Hepatic stellate cell (primary cell): ENCODE measurements around the gene RREB1.

ENCODE experiments used
- DNase-seq: peaks from one replicate; pipeline ENCODE4 v3.0.0; 2011; ENCODE audit warnings: low spot score

RREB1 gene

DNA sequence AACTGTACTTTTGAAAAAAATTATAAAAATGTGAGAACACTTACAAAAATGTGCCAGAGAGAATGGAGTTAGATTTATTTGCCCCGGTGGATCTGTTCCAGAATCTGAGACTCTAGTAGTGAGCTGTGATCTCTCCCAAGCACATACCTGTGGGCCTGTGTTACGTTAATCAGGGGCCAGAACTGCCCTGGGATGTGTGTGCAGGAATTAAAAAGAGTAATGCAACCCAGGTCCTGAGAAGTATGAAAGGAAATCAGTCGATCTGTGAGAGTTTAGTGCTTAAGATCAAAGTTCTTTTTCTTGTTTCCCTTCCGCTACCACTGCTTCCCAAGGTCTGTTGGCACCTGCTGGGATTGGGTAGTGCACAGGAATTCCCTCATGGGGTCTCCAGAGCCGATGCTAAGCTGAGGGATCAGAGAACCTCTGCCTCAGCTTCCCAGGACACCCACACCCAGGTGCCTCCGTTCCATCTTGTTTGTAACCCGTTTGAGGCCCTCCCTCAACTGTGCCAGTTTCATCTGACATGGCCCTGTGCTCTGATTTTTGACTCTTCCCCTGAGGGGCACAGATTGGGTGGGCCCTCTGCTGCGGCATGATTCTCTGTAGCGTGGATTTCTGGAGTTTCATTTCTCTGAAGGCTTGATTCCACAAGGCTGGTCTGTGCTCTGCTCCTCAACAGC, 87.7 kb downstream of the RREB1 start:
- DNase-seq = no peak

- no peak for DNase-seq
Observed at GRCh38 chr6:7196019-7196402, 88.2 kb downstream of the RREB1 start.

DNA sequence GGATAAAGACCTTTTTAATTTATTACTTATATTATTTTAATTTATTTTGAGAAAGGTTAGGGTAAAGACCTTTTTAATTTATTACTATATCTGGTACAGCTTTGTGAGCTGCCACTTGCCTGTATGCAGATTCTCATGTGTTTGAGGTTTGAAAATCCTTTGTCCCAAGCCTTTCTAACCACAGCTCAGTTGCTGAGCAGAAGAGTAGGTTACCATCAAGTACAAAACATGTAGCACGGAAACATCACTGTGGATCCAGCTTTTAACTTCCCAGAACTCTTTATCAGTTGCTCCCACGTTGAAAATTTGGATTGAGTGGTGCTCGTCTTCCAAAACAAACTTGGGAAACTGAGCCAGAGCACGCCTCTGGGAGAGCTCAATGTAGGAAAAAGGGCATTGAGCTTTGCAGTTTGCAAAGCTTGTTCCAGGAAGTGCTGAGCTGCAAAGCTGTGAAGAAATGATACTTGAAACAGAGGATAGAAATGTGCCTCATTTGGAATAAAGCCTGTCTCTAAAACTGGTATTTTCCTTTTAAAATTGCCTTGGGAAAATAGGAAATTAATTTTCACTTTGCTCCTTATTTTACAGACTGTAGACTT, 89.0 kb downstream of the RREB1 start:
- no peak for DNase-seq

GRCh38 chr6:7197747-7198146, 90.0 kb downstream of the RREB1 start:
- no peak for DNase-seq

DNA sequence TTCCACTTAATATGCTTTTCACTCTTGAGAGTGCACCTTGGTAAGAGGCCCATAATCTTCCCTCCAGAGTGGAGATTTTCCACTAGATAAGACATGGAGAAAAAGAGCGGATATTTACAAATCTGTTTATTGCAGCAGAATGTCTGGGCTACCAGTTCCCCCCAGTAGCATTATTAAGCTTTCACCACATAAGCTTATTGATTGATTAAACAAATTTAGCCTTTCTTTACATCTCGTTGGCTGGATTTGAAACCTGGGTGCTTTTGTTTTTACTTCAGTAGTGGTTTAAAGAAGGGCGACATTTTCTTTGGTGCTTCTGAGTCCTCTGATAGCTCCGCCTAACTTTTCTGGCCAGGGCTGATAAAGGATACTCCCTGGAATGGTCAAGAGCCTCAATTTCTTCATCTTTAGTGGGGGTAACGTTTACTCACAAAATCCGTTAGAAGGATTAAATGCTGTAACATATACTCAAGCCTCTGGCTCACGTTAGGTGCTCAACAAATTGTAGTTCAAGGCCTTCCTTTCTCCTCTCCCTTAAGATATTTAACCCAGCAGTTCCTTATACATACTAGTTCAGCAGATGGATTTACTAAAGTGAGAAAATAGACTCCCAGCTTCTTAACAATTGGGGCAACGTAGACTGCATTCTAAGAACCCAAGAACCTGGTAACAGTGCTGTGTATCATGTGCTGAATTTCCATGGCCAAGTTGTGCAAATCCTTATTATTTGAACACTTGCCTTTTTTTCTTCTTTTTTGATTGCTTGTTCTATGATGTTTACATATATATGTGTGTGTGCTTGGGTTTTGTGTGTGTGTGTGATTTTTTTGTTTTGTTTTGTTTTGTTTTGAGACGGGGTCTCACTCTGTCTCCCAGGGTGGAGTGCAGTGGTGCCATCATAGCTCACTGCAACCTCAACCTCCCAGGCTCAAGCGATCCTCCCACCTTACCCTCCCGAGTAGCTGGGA, 91.4 kb downstream of the RREB1 start:
- DNase-seq = no peak

DNA sequence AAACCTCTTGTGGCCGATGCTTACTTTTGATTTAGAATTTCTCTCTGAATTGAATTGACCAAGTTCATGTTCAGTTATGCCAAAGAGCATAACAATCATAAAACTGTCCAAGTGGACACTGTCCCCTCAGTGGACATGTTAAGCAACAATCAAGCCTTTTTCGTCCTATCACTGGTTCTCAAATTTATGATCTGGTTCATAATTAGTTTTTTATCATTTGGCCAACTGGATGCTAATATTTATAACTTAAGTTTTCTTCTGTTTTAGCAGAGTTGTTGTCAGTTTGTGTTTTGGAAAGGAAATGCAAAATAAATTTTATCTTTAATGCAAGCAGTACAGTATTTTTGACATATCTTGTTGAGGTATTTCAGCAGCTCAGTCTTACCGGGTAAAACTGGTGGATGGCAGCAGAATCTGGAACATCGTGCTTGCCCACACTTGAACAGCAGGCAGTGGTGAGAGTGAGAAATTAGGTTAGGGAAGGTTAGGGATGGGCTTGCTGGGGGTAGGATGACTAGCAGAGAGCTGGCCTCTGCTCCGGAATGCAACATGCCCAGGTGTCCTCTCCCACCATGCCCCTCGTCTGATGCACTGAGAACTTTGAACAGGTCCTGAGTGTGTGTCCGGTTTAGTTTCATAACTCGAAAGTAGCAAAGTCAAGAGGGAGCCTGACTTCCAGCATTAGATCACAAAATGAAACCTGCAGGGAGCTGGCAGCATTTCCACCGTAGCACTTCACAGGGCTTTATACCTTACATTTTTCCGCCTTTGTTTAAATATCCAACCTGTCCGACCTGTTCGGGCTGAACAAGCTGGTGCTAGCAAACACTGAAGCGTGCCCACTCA, 93.1 kb downstream of the RREB1 start:
- no peak for DNase-seq

DNA sequence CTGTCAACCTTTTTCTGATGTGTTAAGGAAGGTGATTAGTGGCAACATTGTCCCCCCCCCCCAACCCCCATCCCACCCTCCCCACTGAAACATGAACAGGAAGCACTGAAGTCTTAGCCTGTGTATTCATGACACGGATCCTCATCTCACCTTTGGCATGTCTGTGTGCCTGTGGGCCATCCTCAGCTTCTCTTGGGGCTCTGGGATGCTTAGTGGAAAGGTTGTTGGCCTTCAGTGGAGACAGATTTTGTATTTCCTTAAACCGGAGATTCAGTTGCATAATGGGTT, 93.6 kb downstream of the RREB1 start:
- DNase-seq = no peak

- DNase-seq = no peak
Observed at GRCh38 chr6:7201732-7202541, 94.2 kb downstream of the RREB1 start.

GRCh38 chr6:7202950-7203349, 95.2 kb downstream of the RREB1 start:
- no peak for DNase-seq

GRCh38 chr6:7203939-7204338, 96.2 kb downstream of the RREB1 start:
- no peak for DNase-seq

DNA sequence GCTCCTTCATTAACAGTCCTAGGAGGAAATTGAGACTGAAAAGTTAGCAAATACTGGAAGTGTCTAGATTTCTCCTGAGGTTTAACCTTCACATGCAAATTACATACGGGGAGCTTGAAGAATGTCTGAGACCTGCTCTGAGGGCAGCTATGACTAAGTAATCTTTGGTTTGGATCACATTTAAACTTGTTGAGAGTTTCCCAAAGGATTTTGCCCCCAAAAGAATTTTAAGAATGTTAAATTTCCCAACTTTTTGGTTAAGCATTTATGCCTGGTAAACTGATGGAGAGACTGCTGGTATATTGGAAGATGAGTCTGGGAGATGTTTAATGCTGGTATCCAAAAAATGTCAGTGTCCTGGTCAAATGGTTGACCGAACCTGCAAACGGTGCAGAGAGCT, 97.0 kb downstream of the RREB1 start:
- DNase-seq = peak; percentile 35

DNA sequence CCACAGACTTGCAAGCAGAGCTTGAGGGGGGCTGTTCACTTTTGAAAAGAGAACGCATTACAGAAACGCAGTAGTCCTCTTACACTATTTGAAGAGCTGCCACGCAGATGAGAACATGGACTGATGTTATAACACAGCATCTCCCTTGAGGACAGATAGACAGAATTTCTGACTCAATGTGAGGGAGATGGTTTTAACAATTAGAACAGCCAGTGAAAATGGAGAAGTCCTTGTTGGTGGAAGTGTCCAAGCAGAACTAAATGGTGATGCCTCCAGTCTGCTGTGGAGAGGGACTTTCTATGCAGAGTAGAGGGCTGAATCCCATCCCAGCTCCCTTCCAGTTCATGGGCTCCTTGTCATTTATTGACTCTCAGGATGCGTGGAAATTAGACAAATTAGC, 100.0 kb downstream of the RREB1 start:
- DNase-seq = no peak

DNA sequence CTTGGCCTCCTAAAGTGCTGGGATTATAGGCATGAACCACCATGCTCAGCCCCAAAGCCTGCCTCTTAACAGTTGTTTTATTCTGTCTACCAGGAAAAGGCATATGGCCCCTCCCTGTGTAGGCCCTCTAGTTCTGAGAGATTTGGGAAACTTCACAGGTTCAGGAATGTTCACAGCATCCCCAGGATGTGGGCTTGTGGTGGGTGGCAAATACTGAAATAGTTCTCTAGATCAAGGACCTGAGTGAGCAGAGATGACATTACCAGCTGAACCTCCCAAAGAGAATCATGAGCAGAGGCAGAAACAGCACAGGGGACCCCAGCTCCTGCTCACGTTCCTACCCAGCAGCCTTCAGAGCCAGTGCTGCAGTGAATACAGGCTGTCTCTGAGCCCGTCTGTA, 105.7 kb downstream of the RREB1 start:
- no peak for DNase-seq

- DNase-seq = no peak
Observed at GRCh38 chr6:7214468-7214867, 106.7 kb downstream of the RREB1 start.

GRCh38 chr6:7215131-7215530, 107.4 kb downstream of the RREB1 start:
- DNase-seq = peak; percentile 72

GRCh38 chr6:7215798-7216231, 108.1 kb downstream of the RREB1 start:
- DNase-seq = no peak

- DNase-seq = peak; percentile 34
Observed at GRCh38 chr6:7216941-7217621, 109.3 kb downstream of the RREB1 start.

DNA sequence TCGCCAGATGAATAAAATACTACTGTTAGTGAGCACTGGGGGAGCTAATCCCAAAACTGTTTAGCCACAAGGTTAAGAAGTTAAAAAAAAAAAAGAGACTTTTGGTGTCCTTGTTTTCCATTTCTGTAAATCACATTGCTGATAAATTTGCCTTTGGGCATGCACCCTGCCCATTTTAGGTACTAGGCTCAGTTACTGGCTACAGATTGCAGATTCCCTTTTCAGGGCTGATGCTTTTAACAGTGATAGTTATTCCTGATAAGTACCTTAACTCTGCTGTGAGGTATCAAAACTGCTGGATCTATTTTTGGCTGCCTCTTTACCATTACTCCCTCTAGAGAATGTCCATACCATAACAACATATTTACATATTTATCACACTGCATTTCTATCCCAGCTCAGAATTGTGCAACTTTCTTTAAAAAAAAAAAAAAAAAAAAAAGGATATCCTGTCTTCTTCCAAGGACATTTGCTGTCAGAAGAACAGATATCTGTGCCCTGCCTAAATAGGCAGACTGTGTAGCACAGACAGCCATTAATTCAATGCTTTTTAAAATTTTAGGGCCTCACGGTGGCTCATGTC, 110.7 kb downstream of the RREB1 start:
- DNase-seq = peak; percentile 24

- peak; percentile 67 for DNase-seq
Observed at GRCh38 chr6:7219310-7219709, 111.5 kb downstream of the RREB1 start.

DNA sequence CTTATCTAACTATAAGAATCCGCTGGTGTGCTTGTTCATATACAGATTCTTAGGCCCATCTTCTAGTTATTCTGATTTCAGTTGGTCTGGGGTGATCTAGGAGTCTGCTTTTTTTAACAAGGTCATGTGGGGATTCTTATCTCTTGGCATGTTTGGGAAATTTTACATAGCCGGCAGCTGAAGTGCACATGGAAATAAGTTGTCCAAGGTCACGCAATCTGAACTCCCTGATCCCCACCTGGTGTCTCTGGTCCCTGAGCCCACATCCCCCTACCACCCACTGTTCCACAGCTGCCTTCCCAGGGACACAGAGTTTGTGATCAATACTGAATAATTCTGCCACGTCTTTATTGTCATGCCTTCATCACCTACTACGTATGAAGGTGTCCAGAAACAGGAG, 114.4 kb downstream of the RREB1 start:
- no peak for DNase-seq
